Measurements from ENCODE around the gene INKA1.

DNA sequence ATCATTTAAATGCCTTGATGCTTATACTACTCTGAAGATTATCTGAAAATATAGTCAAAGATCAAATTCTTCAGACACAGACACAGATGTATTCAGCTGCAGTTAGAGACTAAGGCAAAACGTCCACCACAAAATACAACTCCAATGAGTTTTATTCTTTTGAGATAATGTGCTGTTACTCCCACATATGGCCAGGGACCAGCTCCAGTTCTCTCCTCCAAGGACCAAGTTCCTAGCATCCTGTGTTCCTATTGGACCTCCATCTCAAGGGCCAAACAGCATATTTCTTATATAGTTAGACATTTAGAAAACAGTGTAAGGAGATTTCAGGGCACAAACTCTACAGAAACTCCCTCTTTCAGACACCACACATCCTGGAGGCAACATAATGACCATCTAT lies 43.8 kb upstream of the INKA1 start:
- TF ChIP-seq, protein P1, sequence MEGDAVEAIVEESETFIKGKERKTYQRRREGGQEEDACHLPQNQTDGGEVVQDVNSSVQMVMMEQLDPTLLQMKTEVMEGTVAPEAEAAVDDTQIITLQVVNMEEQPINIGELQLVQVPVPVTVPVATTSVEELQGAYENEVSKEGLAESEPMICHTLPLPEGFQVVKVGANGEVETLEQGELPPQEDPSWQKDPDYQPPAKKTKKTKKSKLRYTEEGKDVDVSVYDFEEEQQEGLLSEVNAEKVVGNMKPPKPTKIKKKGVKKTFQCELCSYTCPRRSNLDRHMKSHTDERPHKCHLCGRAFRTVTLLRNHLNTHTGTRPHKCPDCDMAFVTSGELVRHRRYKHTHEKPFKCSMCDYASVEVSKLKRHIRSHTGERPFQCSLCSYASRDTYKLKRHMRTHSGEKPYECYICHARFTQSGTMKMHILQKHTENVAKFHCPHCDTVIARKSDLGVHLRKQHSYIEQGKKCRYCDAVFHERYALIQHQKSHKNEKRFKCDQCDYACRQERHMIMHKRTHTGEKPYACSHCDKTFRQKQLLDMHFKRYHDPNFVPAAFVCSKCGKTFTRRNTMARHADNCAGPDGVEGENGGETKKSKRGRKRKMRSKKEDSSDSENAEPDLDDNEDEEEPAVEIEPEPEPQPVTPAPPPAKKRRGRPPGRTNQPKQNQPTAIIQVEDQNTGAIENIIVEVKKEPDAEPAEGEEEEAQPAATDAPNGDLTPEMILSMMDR (conservative IDR thresholded peaks at IDR 0.05 in 1 of 2, IDR thresholded peaks at IDR 0.05 in 1 of 2; ENCODE audit: low read depth in 1 of 2, low read length in 2 of 2) = no peak
- no peak for TF ChIP-seq EZH2 (IDR thresholded peaks at IDR 0.05; ENCODE audit: low read length, missing control alignments)

All from fibroblast of lung (primary cell).